Measurements from ENCODE around the gene PTPRN2. TPM values are rescaled to one million over a fixed set of nuclear protein-coding genes. Genes with fewer than 3 reads are reported as not detected.

The PTPRN2 gene
- polyA plus RNA-seq, 1 of the 3 experiments (the other 2 are of a cell fraction): 4.0 TPM

- no peak for TF ChIP-seq ZBTB33 (IDR thresholded peaks at IDR 0.05; ENCODE audit: borderline replicate concordance, low read depth)
- no peak for TF ChIP-seq ELF1 (IDR thresholded peaks at IDR 0.05)
- no peak for TF ChIP-seq CHD2 (IDR thresholded peaks at IDR 0.05; ENCODE audit: low read length, partially characterized antibody)
- TF ChIP-seq RXRA (IDR thresholded peaks at IDR 0.05; ENCODE audit: borderline replicate concordance, low read depth): no peak
- TF ChIP-seq FOXM1 (IDR thresholded peaks at IDR 0.05; ENCODE audit: low read depth): no peak
- no peak for TF ChIP-seq PBX3 (IDR thresholded peaks at IDR 0.05)
Measured at GRCh38 chr7:158539711-158540146, 47.9 kb downstream of the PTPRN2 start (continued).

GRCh38 chr7:158538156-158538946, 49.3 kb downstream of the PTPRN2 start:
- no peak overlapping the region for H3K4me2 ChIP-seq
- ChIA-PET POLR2A (no interaction called here), CTCF (no interaction called here)
- H3K9me3 ChIP-seq: no peaks in the 10 kb centered on the region
- no peaks in the 10 kb centered on the region for H3K36me3 ChIP-seq (replicated peaks in 1 of 2; ENCODE audit: control insufficient read depth in 1 of 2, insufficient read depth in 2 of 2, low read length in 1 of 2)
- no peak overlapping the region for H3K27ac ChIP-seq (ENCODE audit: low read depth in 2 of 2, low read length in 1 of 2)
- no peaks in the 10 kb centered on the region for H4K20me1 ChIP-seq (ENCODE audit: insufficient read depth)
- H2AFZ ChIP-seq (ENCODE audit: low read depth): no peak overlapping the region
- H3K4me1 ChIP-seq (ENCODE audit: control insufficient read depth in 1 of 2, insufficient read depth in 2 of 2, low read depth in 1 of 2, low read length in 1 of 2): peaks cover 0 to 8% of the 10 kb centered on the region in 2 experiments; a peak in 1 of 4 replicates
- no peak overlapping the region for H3K9ac ChIP-seq
- 58% methylated on average over 36 of the region's 36 CpGs for WGBS (ENCODE audit: low lambda C conversion rate)
- no peaks in the 10 kb centered on the region for H3K9me2 ChIP-seq
- no peaks in the 10 kb centered on the region for H3K79me2 ChIP-seq (ENCODE audit: insufficient read depth)
- no peaks in the 10 kb centered on the region for H3F3A ChIP-seq (replicated peaks; ENCODE audit: insufficient read depth)
- DNase-seq: no peak
- no peaks in the 10 kb centered on the region for H3K27me3 ChIP-seq (ENCODE audit: insufficient read depth)
- H3K4me3 ChIP-seq (ENCODE audit: low read depth in 2 of 2, low read length in 1 of 2): no peak overlapping the region
- TF ChIP-seq USF2 (IDR thresholded peaks at IDR 0.05; ENCODE audit: borderline replicate concordance, low read depth, low read length) (no peak), CHD2 (IDR thresholded peaks at IDR 0.05; ENCODE audit: low read length, partially characterized antibody) (no peak), YY1 (IDR thresholded peaks at IDR 0.05; ENCODE audit: low read depth) (no peak), NRF1 (IDR thresholded peaks at IDR 0.05; ENCODE audit: low read depth, low read length) (no peak), JUND (IDR thresholded peaks at IDR 0.05) (no peak), TAF1 (IDR thresholded peaks at IDR 0.05; ENCODE audit: borderline replicate concordance, low read depth, low read length) (no peak), EP300 (IDR thresholded peaks at IDR 0.05; ENCODE audit: borderline replicate concordance in 1 of 2, low read depth in 1 of 2, low read length in 1 of 2) (no peak), MXI1 (IDR thresholded peaks at IDR 0.05; ENCODE audit: low read depth, low read length) (no peak), EZH2phosphoT487 (IDR thresholded peaks at IDR 0.05; ENCODE audit: borderline replicate concordance, low read depth) (no peak), FOSL2 (IDR thresholded peaks at IDR 0.05; ENCODE audit: borderline replicate concordance, low read depth) (no peak), SMC3 (IDR thresholded peaks at IDR 0.05; ENCODE audit: low read depth, low read length) (no peak), RFX5 (IDR thresholded peaks at IDR 0.05; ENCODE audit: low read length) (no peak), REST (IDR thresholded peaks at IDR 0.05; ENCODE audit: low read depth, low read length) (no peak), ELF1 (IDR thresholded peaks at IDR 0.05) (no peak), FOXM1 (IDR thresholded peaks at IDR 0.05; ENCODE audit: low read depth) (no peak), USF1 (IDR thresholded peaks at IDR 0.05; ENCODE audit: borderline replicate concordance, low read depth) (no peak), TEAD4 (IDR thresholded peaks at IDR 0.05; ENCODE audit: borderline replicate concordance, insufficient read depth) (no peak), PBX3 (IDR thresholded peaks at IDR 0.05) (no peak)
